GM21825 (cell line): ENCODE measurements around the gene BPIFB2.

Experiments used
- ATAC-seq: cut with Tn5 transposase; IDR thresholded peaks from one replicate; pipeline ENCODE4 v1.9.1; 2021; ENCODE audit warnings: mild to moderate bottlenecking, moderate library complexity; ENCODE audit not compliant: unreplicated experiment

Gene BPIFB2

DNA sequence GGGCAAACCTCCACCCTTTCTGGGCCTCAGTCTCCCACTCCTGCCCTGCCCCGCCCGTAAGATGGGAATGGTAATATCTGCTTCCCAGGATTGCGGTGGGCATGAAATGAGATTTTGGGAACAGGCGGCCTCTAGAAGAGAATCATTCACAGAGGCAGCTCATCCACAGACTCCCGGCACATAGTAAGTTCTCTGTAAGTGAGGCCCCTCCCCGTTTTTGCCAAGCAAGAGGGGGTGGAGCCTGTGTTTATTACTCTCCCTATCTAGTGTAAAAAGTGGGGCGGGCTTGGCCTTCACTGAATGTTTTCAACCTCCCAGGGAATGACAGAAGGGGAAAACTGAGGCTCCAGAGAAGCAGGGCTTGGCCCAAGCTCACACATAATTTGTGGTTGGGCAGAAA lies 23.3 kb upstream of the BPIFB2 start:
- ATAC-seq, result no peak

DNA sequence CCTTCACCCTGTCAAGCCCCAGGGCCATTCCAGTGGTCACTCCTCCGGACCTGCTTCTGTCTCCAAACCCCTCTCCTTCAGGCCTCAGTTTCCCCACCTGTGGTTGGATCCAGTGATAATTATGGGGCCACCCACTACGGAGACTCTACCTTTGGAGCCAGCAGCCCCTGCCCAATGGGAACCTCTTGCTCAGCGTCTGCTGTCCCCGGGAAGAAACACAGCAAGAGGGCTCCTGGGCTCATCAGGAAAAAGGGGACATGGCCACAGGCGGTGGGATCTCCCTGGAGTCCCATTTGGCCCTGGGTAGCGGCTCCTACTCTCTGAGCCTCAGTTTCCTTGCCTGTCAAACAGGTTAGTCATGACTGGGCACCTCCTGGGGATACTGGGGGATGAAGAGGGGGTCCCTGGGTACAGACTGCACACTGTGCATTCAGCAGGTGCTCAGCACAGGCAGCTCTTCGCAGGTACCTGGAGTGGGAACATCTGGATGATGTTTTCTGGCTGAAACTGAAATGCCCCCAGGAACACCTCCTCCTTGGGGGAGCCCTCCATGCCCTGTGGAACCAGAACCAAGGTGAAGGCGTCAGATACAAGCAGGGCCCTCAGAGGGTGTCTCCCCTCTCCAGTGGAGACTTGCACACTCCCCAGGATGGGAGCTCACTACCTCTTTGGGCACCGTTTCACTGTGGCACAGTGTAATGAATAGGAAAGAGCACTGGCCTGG lies 22.7 kb upstream of the BPIFB2 start:
- ATAC-seq, result no peak

DNA sequence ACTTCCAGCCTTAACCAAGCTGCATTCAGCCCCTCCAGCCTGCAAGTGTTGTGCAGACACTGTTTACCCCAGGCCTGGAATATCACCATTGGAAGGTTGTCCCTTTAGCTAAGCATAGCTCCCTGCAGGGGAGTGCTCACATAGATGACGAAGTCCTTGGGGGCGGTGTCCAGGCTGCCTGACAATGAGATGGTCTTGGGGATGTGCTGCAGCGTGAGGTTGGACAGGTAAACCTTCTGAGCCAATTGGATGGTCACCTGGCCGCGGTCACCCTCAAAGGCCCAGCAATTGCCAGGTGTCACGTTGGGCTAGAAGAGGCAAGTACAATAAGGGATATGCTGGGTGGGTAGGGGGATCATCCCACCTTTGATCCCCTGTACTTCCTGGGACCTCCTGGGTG lies 21.9 kb upstream of the BPIFB2 start:
- no peak for ATAC-seq

DNA sequence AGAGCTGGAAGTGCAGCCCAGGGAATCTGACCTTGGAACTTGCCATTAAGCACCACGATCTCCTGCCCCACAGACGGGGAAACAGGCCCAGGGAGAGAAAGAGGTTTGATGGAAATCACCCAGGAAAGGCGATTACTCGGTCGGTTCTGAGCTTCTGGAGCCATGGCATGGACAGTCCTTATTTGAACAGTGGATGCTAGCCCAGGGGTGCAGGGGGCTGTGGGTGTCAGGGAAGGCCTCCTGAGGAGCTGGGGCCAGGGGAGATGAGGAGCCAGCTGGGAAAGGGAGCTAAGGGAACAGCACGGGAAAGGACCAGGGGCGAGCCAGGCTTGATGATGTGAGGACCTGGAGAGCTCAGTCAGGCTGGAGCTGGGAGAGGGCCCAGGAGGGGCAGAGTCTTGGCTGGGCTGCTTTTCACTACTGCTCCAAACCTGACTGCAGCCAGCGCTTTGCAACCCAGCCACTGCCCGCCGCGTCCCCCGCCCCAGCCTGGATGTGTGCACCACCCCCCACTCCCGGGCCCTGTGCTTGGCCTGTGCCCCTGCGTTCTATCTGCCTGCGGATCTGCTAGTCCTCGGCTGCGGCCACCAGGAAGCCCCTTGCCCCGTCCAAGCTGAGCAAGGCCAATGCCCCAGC lies 21.1 kb upstream of the BPIFB2 start:
- ATAC-seq, result no peak

DNA sequence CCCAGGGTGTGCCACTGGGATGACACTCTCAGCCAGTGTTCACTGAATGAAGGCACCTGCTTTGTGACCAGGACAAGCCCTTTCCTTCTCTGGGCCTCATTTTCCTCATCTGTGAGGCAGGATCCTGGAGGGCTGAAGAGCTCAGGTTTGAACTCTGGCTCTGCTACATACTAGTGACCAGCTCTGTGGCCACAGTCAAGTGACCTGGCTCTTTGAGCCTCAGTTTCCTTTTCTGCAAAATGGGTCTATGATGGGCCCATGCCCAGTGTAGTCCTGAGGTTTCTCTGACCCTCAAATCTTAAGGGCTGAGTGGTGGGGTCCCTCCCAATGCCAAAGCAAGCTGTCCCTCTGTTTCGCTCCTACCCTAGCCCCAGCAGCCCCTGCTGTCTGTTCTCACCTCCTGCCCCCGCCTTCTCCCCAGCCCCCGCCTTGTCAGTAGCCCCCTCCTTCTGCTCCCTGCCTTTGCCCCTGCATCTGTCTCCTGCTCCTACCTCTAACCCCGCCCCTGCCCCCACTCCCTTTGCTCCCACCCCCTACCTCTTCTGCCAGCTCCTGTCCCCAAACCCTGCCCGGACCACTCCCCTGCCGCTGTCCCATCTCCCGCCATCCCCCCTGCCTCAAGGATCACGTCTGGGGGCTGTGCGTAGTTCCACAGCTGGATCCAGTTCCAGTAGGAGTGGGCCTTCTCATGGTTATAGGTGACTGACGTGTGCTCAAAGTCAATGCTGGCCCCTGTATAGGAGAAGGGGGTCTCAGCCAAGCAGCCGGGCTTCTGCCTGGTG lies 20.3 kb upstream of the BPIFB2 start:
- no peak for ATAC-seq

DNA sequence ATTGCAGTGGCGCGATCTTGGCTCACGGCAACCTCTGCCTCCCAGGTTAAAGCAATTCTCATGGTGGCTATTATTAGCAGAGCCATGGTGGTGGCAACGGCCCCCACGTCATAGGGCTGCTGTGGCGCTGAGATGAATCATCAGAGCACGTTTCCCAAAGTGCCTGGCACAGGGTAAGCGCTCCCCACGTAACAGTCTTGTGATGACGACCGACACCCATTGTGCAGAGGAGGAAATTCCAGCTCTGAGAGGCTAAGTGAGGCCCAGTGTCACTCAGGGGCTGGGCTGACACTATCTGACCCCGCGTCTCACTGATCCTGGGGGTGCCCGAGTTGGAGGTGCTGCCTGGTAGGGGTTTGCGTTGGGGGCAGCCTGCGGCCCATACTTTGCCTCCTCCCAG lies 19.5 kb upstream of the BPIFB2 start:
- no peak for ATAC-seq

DNA sequence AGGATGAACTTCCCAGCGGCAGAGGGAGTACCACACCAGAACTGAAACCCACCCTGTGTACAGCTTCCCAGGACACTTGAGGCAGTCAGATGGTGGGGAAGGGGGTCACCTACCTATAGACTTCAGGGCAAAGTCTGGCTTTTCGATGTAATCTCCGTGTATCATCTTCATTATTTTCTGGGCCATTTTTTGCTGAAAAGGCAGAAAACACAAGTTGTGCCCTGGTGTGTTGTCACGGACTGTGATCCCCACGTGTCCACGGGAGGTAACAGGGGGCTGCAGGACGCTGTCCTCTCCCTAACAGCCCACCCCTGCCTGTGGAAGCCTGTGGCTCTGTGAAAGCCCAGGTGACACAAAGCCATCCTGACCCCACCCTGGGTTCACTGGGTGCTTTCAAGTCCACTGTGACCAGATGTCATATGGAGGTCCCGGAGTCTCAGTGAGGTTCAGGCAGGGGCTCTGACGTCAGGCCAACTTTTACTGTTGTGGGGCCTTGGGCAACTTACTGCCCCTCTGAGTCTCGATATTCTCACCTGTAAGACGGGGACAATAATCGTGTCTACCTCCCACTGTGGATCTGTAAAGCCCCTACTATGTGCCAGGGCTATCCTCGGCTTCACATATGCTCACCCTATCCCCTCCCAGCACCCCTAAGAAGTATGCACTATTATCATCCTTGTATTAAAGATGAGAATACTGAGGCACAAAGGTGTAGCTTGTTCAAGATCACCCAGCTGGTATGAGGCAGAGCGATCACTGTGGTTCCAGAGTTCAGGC lies 17.8 kb upstream of the BPIFB2 start:
- no peak for ATAC-seq

DNA sequence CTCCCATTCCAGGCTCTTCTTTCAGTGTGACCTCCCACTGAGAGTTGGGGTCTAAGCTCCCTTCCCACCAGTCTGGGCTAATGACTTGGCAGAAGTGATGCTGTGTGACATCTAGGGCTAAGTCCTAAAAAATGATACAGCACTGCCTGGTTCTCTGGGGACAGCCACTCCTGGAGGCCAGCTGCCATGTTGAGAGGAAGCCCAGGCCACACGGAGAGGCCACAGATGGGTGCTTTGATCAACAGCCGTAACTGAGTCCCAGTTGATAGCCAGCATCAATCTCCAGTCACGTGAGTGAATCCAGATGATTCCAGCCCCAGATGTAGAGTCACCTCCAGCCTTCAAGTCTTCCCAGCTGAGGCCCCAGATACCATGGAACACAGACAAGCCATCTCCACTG lies 17.1 kb upstream of the BPIFB2 start:
- ATAC-seq, result no peak

DNA sequence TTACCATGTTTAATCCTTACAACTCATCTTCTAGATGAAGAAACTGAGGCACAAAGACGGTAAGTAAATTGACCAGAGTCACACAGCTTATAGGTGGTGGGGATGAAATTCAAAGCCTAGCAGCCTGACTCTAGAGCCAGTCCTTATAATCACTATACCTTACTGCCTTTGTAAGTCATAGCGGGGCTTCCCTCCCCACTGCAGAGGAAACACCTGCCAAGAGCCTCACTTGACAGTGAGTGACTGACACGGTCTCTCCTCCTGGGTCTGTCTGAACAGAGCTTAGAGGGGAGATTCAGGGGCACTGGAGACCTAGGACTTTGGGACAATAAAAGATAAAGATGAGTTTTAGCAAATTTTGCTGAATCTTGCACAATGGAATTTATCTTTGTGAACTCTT lies 16.1 kb upstream of the BPIFB2 start:
- no peak for ATAC-seq

DNA sequence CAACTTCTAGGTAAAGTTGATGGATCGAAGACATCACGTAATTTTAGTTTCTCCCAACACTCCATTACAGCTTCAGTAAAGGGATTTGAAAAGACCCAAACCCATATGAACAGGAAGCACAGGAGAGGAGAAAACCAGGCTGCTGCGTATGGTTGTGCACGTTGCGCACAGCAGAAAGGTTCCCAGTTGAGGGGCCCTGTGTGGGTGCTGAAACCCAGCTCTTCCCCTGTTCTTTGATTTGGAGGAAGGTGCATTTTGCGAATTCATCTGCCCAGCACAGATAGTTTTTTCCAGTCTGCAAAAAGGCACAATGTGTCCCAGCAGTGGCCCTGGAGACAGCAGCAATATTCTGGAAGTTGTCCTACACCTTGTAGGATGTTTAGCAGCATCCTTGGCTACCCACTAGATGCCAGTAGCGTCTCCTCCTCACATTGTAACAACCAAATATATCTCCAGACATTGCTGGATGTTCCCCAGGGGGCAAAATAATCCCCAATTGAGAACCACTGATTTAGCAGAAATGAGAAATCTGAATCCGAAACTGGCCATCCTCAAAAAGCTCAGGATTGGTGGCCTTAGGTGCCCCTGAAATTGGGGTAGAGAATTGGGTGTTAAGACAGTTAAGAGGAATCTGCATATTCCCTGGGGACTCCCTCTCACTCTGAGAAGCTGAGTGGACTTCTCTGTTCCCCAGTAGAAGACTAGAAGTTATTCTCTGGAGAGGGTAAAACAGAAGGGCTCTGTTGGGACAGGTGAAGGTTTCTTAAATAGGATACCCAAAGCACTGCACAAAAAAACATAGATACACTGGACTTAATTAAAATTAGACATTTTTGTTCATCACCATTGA lies 15.5 kb upstream of the BPIFB2 start:
- no peak for ATAC-seq

DNA sequence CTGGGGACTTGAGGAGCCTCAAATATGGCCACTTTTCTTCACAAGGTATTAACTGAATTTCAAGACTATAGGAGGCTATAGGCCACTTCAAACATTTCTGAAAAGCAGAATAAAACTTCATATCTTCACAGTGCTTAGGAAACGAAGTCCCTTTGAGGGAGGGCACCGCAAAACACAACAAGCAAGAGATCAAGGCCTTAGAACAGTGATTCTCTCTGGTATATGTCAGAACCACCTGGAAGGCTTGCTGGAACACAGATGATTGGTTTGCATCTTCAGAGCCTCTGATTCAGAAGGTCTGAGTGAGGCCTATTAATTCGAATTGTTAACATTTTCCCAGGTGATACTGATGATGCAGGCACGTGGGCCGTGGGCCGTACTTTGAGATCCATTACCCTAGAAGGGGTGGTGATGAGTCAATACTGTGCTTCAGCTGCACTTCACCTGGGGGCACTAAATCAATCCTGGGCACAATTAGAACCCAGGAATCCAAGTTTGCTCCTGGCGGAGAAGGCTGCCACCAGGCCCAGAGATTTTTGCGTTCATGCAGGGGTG lies 13.9 kb upstream of the BPIFB2 start:
- ATAC-seq, result no peak

DNA sequence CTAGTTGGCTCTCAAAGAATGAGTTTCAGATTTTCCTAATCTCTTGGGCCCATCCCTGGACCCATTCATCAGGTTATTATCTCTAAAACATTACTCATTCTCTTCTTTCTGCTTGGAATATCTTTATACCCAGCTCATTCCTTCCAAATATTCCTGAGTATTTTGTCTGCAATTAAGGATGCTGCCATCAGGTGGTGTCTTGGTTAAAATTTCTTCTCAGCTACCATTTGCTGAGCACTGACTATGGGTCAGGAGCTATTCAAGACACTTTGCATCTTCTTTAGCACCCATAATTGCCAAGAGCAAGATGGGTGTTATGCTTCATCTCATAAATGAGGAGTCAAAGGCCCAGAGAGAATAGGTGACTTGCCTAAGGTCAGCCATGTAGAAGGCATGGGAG lies 11.7 kb upstream of the BPIFB2 start:
- no peak for ATAC-seq

DNA sequence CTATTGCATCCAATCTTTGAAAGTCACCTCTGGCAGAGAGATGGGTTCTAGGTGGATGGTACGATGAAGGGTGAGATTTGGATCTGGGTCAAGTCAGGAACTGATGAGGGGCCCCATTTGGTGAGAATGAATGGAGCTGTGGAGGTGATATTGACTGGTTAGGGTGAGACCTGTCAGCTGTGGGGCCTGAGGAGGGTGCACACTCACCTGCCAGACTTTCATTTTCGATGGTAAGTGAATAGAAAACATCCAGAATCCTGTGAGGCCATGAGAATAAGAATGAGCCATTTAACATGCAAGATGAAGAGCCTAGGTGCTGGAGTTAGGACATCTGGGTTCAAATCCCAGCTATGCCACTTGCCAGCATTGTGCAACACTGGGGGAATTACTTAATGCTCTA lies 10.1 kb upstream of the BPIFB2 start:
- no peak for ATAC-seq

DNA sequence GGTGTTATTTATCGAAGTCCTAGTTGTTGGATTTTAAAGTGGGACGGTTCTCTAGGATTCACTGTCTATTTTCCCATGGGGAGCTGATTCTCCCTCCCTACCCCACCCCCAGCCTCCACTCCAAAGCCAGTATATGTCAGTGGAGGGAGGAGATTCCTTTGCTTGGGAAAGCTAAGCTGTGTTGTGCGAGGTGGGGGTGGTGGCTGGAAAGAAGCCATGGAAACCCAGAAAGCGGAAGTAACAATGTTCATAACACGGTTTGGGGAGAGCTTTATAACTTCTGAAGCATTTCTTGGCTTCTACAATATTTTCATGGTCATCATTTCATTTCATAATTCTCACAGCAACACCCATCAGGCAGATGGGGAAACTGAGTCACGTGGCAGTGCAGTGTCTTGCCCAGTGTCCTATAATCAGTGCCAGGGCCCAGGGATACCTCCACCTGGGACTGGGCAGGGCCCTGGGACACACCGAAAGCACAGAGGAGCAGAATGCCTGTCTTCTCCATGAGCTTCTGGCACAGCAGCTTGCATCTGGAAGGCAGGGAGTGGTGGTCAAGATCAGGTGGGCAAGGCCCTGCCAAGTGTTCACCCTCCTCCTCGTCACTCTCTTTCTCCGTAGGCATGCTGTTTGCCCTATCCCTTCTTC lies 7.8 kb upstream of the BPIFB2 start:
- no peak for ATAC-seq

DNA sequence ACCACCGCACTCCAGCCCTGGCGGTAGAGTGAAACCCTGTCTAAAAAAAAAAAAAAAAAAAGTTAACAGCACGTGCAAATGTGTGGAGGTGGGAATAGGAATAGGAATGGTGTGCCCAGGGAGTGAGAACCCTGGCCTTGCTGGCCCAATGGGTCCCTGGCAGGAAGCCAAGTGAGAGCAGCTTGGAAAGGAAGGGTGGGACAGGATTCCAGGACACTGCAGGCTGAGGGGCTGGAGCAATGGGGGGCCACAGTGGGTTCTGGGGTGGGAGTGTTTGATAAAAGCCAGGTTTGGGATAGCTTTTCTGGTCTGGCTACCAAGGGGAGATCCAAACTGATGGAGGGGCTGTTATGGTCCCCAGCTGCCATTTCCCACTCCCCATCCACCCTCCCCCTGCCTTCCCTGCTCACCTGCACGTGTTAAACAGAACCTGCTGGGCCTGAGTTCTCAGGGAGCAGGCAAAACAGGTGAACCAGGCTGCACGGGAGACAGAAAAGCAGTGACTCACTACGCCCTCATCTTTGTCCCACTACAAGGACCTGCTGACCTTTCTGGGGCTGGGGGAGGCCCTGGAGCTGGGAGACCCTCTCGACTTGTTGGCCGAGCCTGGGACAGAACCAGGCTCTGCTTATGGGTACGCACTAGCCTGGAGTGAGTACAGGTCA lies 6.6 kb upstream of the BPIFB2 start:
- no peak for ATAC-seq

DNA sequence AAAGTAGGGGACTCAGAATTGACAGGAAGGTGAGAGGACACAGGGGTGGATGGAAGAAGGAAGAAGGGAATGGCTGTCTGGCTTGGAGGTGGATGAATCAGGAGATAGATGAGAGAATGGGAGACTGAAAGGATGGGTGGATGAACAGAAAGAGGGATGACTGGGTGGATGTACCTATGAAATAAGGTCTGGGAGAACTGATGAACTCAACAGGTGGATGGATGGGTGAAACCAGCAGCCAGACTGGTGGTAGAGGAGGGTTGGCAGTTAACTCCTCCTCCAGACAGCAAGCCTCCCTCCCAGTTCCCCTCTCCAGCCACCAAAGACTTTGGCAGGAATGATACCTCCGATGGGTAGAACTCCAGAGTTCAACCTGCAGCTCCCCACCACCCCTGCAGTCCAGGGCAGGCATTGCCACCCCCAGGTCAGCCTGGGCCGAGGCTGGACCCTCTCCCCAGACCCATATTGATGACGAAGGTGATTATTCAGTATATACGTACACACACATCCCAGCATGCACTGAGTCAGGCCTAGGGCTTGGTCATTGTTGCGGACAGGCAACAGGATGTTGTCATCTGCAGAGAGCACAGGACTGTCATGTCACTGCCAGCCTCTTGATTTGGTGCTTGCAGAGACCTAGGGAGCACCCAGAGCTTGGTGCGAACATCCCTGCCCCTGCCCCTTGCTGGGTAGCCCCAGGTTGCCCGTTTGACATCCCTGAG lies 5.3 kb upstream of the BPIFB2 start:
- no peak for ATAC-seq

DNA sequence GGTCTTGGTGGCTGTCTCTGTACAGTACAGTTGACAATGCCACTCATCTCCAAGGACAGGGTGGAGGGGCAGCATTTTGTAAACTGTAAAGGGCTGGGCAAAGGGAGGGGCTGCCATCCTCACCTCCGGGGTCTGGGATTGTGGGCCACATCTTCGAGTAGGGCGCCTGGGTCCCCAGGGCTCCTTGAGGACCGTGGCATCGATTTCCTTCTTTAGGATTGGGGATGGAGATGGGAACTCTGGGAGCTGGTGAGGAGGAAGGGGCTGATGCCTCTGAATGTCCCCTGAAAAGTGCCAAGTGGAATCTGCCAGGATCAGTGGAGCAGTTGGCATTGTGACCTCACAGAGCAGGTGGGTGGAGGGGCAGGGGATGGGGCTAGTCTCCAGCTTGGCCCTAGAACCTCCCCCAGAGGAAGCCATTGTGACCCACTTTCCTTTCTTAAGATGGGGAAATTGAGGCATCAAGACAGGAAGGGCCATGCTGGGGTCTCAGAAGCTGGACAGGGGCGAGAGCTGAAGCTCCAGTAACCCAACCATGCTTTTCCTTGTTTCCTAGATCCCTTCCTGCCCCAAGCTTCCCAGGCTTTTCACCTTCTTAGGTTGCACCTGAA lies 3.3 kb upstream of the BPIFB2 start, which contains the start of gene SUN5:
TSS of gene SUN5 (minus strand) at position 293 of the 611 bp plus-strand sequence. CDS start at position 200, 93 bp downstream.
- ATAC-seq, result no peak

DNA sequence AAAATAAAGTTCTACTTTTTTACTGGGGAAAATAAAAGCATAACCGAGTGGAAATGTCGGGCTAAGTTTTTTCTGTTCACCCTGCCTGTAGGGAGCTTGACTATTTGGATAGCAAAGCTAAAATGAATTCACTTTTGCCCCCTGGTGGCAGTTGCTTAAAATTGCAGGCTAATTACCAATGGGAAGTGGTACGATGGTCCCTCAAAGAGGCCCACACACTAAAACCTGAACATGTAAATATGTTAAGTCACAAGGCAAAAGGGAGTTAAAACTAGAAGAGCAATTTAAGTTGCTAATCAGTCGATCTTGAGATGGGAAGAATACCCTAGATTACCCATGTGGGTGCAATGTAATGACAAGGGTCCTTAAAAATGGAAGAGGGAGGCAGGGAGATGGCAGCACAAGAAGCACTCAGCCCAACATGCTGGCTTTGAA lies 2.4 kb upstream of the BPIFB2 start:
- no peak for ATAC-seq
